ENCODE measurements around the gene CEP95. TPM values are rescaled to one million over a fixed set of nuclear protein-coding genes. Genes with fewer than 3 reads are reported as not detected.
"Not testable (repeated sequence)": the region's sequence is repeated elsewhere in the genome, so short reads cannot be mapped to it uniquely, and the experiment has no call there.

CEP95 gene
- total RNA-seq, 1 donor = 26.3 TPM

DNA sequence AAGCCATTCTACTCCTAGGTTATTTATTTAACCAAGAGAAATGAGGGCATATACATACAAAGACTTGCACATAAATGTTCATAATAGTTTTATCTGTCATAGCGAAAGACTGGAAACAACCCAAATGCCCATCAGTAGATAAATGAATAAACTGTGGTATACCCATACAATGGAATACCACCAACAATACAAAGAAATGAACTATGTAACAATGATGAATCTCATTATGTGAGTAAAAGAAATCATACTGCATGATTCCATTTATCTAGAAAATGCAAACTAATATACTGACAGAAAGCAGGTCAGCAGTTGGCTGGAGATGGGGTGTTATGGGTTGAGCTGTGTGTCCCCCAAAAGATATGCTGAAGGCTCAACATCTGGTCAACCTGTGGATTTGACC is 57.3 kb downstream of the CEP95 start:
- no peak for DNase-seq (ENCODE audit: low read depth)
- H3K4me3 ChIP-seq (ENCODE audit: low read depth, low read length) = no peak overlapping the region
- no peak for TF ChIP-seq CTCF (IDR thresholded peaks at IDR 0.05; ENCODE audit: insufficient read depth, low read depth, low read length)

DNA sequence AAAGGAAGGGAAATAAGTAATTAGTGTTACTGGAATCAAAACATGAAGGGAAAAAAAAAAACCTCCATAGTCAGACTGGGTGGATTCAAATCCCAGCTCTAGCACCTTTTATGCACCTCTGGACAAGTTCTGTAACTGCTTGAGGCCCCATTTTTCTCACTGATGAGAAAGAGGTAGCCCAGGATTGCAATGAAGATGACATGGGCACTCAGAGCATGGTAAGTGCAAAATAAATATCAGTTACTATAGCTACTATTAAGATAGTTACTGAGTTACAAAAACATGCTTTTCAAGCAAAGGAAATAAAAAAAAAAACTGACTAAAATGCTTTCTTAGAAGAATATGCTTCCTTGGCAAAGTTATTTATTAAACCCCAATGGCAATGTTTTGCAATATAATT is 58.8 kb downstream of the CEP95 start:
- no peak for TF ChIP-seq CTCF (IDR thresholded peaks at IDR 0.05; ENCODE audit: insufficient read depth, low read depth, low read length)
- no peak overlapping the region for H3K4me3 ChIP-seq (ENCODE audit: low read depth, low read length)
- no peak for DNase-seq (ENCODE audit: low read depth)

GRCh38 chr17:64571746-64572145 is 65.0 kb downstream of the CEP95 start:
- DNase-seq (ENCODE audit: low read depth) = no peak
- TF ChIP-seq CTCF (IDR thresholded peaks at IDR 0.05; ENCODE audit: insufficient read depth, low read depth, low read length) = no peak
- no peak overlapping the region for H3K4me3 ChIP-seq (ENCODE audit: low read depth, low read length)

- peak; percentile 75 for DNase-seq (ENCODE audit: low read depth)
- no peak overlapping the region for H3K4me3 ChIP-seq (ENCODE audit: low read depth, low read length)
- no peak for TF ChIP-seq CTCF (IDR thresholded peaks at IDR 0.05; ENCODE audit: insufficient read depth, low read depth, low read length)
Measured at GRCh38 chr17:64572682-64573154, 65.9 kb downstream of the CEP95 start.

DNA sequence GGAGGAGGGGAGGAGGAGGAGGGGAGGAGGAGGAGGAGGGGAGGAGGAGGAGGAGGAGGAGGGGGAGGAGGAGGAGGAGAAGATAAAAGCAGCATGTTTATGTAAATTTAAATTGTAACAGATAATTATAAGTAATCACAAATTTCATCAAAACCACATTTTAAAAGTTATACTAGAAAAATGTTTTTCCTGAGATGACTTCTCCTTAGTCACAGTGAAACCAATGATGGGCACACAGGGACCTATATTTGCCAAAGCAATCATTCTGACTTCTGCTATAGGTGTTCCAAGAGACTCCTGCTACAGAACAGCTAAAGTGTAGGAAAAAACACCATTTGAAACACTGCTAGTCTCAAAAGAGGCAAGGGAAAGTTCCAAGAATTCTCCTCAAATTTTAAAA is 66.4 kb downstream of the CEP95 start:
- TF ChIP-seq CTCF (IDR thresholded peaks at IDR 0.05; ENCODE audit: insufficient read depth, low read depth, low read length) = no peak
- DNase-seq (ENCODE audit: low read depth) = no peak

GRCh38 chr17:64574646-64575045 is 67.9 kb downstream of the CEP95 start:
- TF ChIP-seq CTCF (IDR thresholded peaks at IDR 0.05; ENCODE audit: insufficient read depth, low read depth, low read length) = no peak
- no peak for DNase-seq (ENCODE audit: low read depth)

More for the DNA sequence above, 66.4 kb downstream of the CEP95 start:
- no peak overlapping the region for H3K4me3 ChIP-seq (ENCODE audit: low read depth, low read length)

GRCh38 chr17:64575431-64575830 is 68.7 kb downstream of the CEP95 start:
- DNase-seq (ENCODE audit: low read depth) = no peak
- no peak for TF ChIP-seq CTCF (IDR thresholded peaks at IDR 0.05; ENCODE audit: insufficient read depth, low read depth, low read length)
- no peak overlapping the region for H3K4me3 ChIP-seq (ENCODE audit: low read depth, low read length)

More at GRCh38 chr17:64574646-64575045, 67.9 kb downstream of the CEP95 start:
- no peak overlapping the region for H3K4me3 ChIP-seq (ENCODE audit: low read depth, low read length)

- not testable (repeated sequence) for H3K4me3 ChIP-seq (ENCODE audit: low read depth, low read length); DNase-seq (ENCODE audit: low read depth)
Measured at GRCh38 chr17:64577025-64577424, 70.2 kb downstream of the CEP95 start.

Data from fibroblast of villous mesenchyme (primary cell).